Upper lobe of left lung (tissue), 6 donors: ENCODE data around the gene DCP1A. TPM values are rescaled to one million over a fixed set of nuclear protein-coding genes. Genes with fewer than 3 reads are reported as not detected.

Experiments used
- ATAC-seq, 2 donors: fragments of 200-7000 bp; cut with Tn5 transposase; one replicate each; pipeline ENCODE4 v1.9.1; 2022; ENCODE audit warnings: mild to moderate bottlenecking in 2 of 2, moderate library complexity in 2 of 2; ENCODE audit not compliant: low FRiP score in 2 of 2
- DNase-seq, 2 donors: peaks; one replicate each; pipeline ENCODE4 v3.0.0-alpha.2; 2019 to 2020
- H3K27ac ChIP-seq, 4 donors: fragments of 200-600 bp; sonication (generic); one replicate each; pipeline ENCODE4 v1.5.1; 2016 to 2019
- H3K27me3 ChIP-seq, 4 donors: fragments of 200-600 bp; sonication (generic); one replicate each; pipeline ENCODE4 v1.5.1; 2017 to 2019
- H3K36me3 ChIP-seq, 4 donors: fragments of 200-600 bp; sonication (generic); one replicate each; pipeline ENCODE4 v1.5.1; 2016 to 2019
- H3K4me1 ChIP-seq, 4 donors: fragments of 200-600 bp; sonication (generic); one replicate each; pipeline ENCODE4 v1.5.1; 2018 to 2019
- H3K4me3 ChIP-seq, 4 donors: fragments of 200-600 bp; sonication (generic); one replicate each; pipeline ENCODE4 v1.5.1; 2017 to 2019; ENCODE audit warnings: mild to moderate bottlenecking in 2 of 4, moderate library complexity in 1 of 4
- H3K9me3 ChIP-seq, 4 donors: fragments of 200-600 bp; sonication (generic); one replicate each; pipeline ENCODE4 v1.5.1; 2018 to 2019
- EP300 ChIP-seq, 4 donors: sonication (generic); formaldehyde crosslinking; IDR thresholded peaks; one replicate each; pipeline ENCODE4 v1.5.1; 2017; ENCODE audit warnings: antibody characterized with exemption in 4 of 4, control low read depth in 2 of 4
- POLR2A ChIP-seq, 4 donors: fragments of 450-650 bp; IDR thresholded peaks; one replicate each; pipeline ENCODE4 v1.5.1; 2016 to 2017; ENCODE audit warnings: antibody characterized with exemption in 4 of 4, mild to moderate bottlenecking in 2 of 4
- POLR2AphosphoS5 ChIP-seq, 2 donors: sonication (generic); formaldehyde crosslinking; IDR thresholded peaks; one replicate each; pipeline ENCODE4 v1.5.1; 2017; ENCODE audit warnings: antibody characterized with exemption in 2 of 2
- WGBS, 2 donors: methylation state at CpG; one replicate each; pipeline ENCODE4 v1.1.5; 2017 to 2018; 5-methylcytosine and 5-hydroxymethylcytosine counted together
- total RNA-seq, 6 donors: library from RNA; depleted of rRNA in 4 of 6; stranded (reverse); fragments of >200 nt in 4 of 6; gene quantifications; one replicate each; pipeline versions ENCODE4 v1.1.0 to v1.2.1, GENCODE V29; 2016 to 2021
- TF ChIP-seq, protein P1 (sequence below), 6 experiments: fragments of 450-650 bp in 4 of 6; fragments of 200-600 bp in 2 of 6; sonication (generic) in 2 of 6; IDR thresholded peaks; one replicate each; pipeline ENCODE4 v1.5.1; 2016 to 2019; ENCODE audit warnings: antibody characterized with exemption in 6 of 6
- donor health status: DM: no; HTN: no; CAD: no; lungs with moderate emphysema.
- donor health status: DM: no; HTN: yes; CAD: no; lungs with severe emphysema.

Gene DCP1A
- 10 to 100 TPM; 12.2 to 21.1 (median 18.7) TPM for total RNA-seq

DNA sequence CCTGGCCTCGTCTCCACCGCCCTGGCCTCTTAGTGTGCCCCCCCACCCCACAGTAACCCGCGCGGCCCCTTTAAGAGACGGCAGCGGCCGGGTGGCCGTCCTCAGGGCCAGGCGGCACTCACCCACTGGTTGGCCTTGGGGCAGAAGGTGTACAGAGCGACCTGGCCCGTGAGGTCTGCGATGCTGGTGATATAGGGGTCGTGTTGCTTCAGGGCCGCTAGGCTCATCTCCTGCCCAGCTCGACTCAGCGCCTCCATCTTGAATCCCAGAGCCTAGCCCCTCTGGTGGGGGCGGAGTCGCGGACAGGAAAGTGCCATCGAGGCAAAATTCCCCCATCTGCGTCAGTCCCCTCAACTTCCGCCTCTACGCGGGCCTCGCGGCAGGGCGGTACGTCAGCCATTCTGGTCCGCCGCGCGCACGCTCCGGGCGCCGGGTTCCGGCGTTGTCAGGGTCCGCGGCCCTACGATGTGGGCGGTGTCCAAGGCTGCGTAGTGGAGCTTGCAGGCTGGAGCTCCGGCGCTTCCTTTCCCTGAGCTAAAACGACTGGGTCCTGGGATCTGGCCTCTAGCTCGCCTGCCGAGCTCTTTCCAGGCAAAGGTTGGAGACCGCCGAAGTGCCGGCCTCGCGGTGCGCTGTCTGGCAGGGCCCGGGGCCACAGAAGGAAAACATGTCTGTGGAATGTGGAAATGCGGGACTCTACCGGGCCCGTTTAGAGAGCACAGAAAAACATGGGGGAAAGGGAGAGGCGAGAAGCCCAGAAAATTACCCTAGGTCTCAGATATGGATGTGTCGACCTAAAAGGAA is at the start of gene DCP1A:
DCP1A (minus strand) TSS at position 283 of the 804 bp plus-strand sequence; CDS start at position 257, 26 bp downstream.
- Histone ChIP-seq H3K27me3 (no peaks in the 10 kb centered on the region), H3K9me3 (no peaks in the 10 kb centered on the region), H3K36me3 (peaks cover 0 to 18% (median 2%) of the 10 kb centered on the region in 4 donors), H3K27ac (peak within 1 kb of the TSS; percentile 90 to 98 (median 94)), H3K4me3 (peak within 1 kb of the TSS; percentile 65 to 96 (median 68)), H3K4me1 (peaks cover 21 to 29% (median 26%) of the 10 kb centered on the region in 4 donors)
- WGBS, 2 donors = 1% methylated on average over 16 to 50 of the region's 61 CpGs
- DNase-seq (peak; percentile 96 to 99), ATAC-seq (peak; percentile 99)
- TF ChIP-seq EP300 (IDR thresholded peaks at IDR 0.05) = peak in 1 of 4 donors; percentile 87
- TF ChIP-seq POLR2AphosphoS5 (IDR thresholded peaks at IDR 0.05) = peak; percentile 96
- TF ChIP-seq, protein P1, sequence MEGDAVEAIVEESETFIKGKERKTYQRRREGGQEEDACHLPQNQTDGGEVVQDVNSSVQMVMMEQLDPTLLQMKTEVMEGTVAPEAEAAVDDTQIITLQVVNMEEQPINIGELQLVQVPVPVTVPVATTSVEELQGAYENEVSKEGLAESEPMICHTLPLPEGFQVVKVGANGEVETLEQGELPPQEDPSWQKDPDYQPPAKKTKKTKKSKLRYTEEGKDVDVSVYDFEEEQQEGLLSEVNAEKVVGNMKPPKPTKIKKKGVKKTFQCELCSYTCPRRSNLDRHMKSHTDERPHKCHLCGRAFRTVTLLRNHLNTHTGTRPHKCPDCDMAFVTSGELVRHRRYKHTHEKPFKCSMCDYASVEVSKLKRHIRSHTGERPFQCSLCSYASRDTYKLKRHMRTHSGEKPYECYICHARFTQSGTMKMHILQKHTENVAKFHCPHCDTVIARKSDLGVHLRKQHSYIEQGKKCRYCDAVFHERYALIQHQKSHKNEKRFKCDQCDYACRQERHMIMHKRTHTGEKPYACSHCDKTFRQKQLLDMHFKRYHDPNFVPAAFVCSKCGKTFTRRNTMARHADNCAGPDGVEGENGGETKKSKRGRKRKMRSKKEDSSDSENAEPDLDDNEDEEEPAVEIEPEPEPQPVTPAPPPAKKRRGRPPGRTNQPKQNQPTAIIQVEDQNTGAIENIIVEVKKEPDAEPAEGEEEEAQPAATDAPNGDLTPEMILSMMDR (IDR thresholded peaks at IDR 0.05) = peak in 3 of 6 experiments; percentile 5 to 30 (median 29)
- TF ChIP-seq POLR2A (IDR thresholded peaks at IDR 0.05) = peak; percentile 32 to 92 (median 82)

DNA sequence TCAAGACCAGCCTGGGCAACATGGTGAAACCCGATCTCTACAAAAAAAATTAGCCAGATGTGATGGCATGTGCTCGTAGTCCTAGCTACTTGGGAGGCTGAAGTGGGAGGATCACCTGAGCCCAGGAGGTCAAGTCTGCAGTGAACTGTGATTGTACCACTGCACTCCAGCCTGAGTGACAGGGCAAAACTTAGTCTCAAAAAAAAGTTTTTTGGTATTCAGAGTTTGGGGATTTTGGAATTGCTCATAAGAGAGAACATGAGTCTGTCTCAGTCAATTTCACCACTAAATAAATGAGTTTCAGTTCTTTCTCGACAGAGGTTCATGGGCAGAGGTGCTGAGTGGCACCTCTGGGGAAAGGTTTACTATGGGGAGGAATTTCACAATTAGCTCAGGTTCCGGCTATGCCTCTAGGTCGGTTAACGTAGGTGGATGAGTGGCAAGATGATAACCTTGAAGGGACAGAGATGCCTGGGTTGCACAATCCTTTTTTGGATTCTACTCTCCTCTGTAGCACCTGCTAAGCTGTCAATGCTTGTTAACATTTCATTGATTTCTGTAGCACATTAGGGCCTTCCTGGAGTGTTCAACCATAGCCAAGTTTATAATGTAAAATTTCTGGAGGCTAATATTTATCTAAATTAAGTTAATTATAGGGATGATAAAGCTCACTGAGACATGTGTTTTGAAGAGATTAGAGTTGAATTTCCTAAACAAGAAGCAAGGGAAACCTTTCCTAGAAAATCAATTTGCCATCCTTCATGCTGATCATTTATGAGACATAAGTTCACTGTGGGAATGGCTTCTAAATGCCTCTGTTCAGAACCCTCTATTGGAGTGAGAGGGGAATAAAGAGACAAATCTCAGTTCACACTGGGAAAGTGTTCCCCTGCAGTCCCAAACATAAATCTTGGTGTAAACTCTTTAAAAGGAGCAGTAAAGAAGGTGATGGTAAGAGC is 37.4 kb upstream of the DCP1A start:
- no peaks in the 10 kb centered on the region for H3K27me3 ChIP-seq
- no peak overlapping the region for H3K4me3 ChIP-seq
- no peaks in the 10 kb centered on the region for H3K4me1 ChIP-seq
- DNase-seq = no peak
- 72 to 87% methylated on average over 6 of the region's 6 CpGs for WGBS, 2 donors
- no peak overlapping the region for H3K27ac ChIP-seq
- H3K36me3 ChIP-seq = no peaks in the 10 kb centered on the region
- ATAC-seq = no peak
- no peaks in the 10 kb centered on the region for H3K9me3 ChIP-seq
- TF ChIP-seq EP300 (IDR thresholded peaks at IDR 0.05) = no peak
- TF ChIP-seq, protein P1 (IDR thresholded peaks at IDR 0.05) = no peak
- TF ChIP-seq POLR2AphosphoS5 (IDR thresholded peaks at IDR 0.05) = no peak
- TF ChIP-seq POLR2A (IDR thresholded peaks at IDR 0.05) = no peak

DNA sequence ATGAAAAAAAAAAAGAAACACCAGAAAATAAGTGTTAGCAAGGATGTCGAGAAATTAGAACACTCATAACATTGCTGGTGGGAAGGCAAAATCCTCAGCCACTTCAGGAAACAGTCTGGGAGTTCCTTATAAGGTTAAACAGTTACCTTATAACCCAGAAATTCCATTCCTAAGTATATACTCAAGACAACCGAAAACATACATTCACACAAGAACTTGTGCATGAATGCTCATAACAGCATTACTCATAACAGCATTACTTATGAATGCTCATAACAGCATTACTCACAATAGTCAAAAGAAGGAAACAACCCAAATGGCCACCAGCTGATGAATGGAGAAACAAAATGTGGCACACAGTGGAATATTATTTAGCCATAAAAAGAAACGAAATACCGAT is 34.8 kb upstream of the DCP1A start:
- no peak for TF ChIP-seq POLR2A (IDR thresholded peaks at IDR 0.05)
- DNase-seq (no peak), ATAC-seq (no peak)
- no peak overlapping the region for H3K27ac ChIP-seq
- H3K9me3 ChIP-seq = no peaks in the 10 kb centered on the region
- no peaks in the 10 kb centered on the region for H3K27me3 ChIP-seq
- WGBS, 2 donors = 83 to 85% methylated on average over 4 of the region's 4 CpGs
- no peaks in the 10 kb centered on the region for H3K4me1 ChIP-seq
- no peak overlapping the region for H3K4me3 ChIP-seq
- H3K36me3 ChIP-seq = no peaks in the 10 kb centered on the region

DNA sequence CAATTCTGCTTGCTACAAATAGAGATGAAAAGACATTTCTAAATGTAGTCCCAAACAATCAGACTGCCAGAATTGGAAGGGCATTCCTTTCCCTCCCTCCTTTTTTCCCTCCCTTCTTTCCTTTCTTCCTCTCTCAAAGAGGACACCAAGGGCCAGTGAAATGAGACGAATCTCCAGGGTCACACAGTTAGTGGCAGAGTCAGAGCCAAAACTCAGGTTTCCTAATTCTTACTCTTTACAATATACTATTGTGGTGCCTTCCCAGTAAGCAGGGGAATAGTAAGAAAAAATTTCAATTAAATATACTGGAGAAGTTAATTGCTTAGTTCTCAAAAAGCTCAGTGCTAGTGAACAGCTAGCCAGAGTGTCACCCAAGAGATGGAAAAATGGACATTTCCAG is 33.0 kb upstream of the DCP1A start:
- H3K27me3 ChIP-seq = no peaks in the 10 kb centered on the region
- H3K4me1 ChIP-seq = no peaks in the 10 kb centered on the region
- H3K27ac ChIP-seq = no peak overlapping the region
- no peak overlapping the region for H3K4me3 ChIP-seq
- 68 to 84% methylated on average over 1 of the region's 1 CpG for WGBS, 2 donors
- no peaks in the 10 kb centered on the region for H3K9me3 ChIP-seq
- DNase-seq = no peak
- ATAC-seq = no peak
- no peaks in the 10 kb centered on the region for H3K36me3 ChIP-seq
- TF ChIP-seq, protein P1 (IDR thresholded peaks at IDR 0.05) = no peak
- no peak for TF ChIP-seq POLR2AphosphoS5 (IDR thresholded peaks at IDR 0.05)
- TF ChIP-seq EP300 (IDR thresholded peaks at IDR 0.05) = no peak
- TF ChIP-seq POLR2A (IDR thresholded peaks at IDR 0.05) = no peak

DNA sequence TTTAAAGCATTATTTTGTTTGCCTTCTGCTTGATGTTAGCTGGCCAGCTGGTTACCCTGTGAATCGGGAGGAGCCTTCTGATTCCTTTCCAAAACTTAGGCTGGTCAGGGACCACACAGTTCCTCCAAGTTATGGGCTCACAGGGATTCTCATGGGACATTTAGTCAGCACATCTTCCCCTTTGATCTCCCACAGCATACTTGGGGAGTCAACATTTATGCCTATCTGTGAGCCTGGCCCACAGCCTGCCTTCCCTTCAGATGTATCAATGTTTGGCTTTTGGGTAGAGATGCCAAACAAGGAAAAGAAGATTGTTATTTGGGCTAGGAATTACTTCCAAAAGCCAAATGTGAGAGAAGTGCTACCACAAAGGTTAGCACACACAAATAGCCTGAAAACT is 32.6 kb upstream of the DCP1A start:
- Histone ChIP-seq H3K9me3 (no peaks in the 10 kb centered on the region), H3K4me1 (no peaks in the 10 kb centered on the region), H3K27me3 (no peaks in the 10 kb centered on the region), H3K4me3 (no peak overlapping the region), H3K27ac (no peak overlapping the region), H3K36me3 (no peaks in the 10 kb centered on the region)
- no peak for DNase-seq
- no peak for ATAC-seq
- TF ChIP-seq POLR2AphosphoS5 (IDR thresholded peaks at IDR 0.05) (no peak), POLR2A (IDR thresholded peaks at IDR 0.05) (no peak), EP300 (IDR thresholded peaks at IDR 0.05) (no peak)
- TF ChIP-seq, protein P1 (IDR thresholded peaks at IDR 0.05) = no peak
- WGBS, 2 donors = 35 to 72% methylated on average over 1 of the region's 1 CpG
